Measurements from ENCODE around the gene FAM107B.

FAM107B gene

DNA sequence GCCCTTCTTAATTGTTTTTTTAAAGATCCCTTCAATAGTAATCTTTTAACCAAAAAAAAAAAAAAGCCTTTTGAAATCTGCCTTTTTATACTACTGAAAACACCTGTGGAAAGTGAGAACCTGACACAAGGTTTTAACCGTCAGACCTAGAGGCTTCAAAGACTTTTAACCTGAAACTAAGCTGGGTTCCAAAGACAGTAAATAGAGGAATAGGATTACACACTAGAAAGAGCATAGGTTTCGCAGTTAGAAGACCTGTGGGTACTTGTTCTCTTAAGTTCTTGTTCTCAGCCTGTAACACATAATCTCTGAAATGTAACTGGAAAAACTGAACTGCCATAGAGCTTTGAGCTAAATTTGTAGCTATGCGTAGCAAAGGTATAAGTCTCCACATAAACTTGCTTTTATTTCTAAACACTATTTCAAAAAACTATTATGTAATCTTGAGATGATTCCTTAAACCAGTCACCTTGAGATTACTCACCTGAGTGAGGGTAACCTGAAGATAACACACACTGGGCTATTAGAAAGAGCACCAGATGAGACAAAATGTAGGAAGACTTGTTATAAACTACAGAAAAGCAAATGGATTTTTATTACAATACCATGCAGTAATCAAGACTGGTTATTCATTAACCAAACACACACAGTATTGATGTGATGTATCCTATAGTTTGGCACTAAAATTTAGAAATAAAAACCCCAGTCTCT, 247.4 kb downstream of the FAM107B start:
- ChIA-PET POLR2A (no interaction called here), CTCF (interaction anchor here (0.9 to 1.4 kb wide), 2 partner anchors 13 to 72 kb away, joined by 3 to 4 read pairs; no protein-coding TSS in a partner anchor)
- no peak overlapping the region for H3K4me3 ChIP-seq (ENCODE audit: low read depth, low read length)
- no peak for DNase-seq (ENCODE audit: low read depth, low spot score)
- TF ChIP-seq, protein P1, sequence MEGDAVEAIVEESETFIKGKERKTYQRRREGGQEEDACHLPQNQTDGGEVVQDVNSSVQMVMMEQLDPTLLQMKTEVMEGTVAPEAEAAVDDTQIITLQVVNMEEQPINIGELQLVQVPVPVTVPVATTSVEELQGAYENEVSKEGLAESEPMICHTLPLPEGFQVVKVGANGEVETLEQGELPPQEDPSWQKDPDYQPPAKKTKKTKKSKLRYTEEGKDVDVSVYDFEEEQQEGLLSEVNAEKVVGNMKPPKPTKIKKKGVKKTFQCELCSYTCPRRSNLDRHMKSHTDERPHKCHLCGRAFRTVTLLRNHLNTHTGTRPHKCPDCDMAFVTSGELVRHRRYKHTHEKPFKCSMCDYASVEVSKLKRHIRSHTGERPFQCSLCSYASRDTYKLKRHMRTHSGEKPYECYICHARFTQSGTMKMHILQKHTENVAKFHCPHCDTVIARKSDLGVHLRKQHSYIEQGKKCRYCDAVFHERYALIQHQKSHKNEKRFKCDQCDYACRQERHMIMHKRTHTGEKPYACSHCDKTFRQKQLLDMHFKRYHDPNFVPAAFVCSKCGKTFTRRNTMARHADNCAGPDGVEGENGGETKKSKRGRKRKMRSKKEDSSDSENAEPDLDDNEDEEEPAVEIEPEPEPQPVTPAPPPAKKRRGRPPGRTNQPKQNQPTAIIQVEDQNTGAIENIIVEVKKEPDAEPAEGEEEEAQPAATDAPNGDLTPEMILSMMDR (IDR thresholded peaks at IDR 0.05; ENCODE audit: insufficient read depth, low read length, missing control alignments), result no peak

DNA sequence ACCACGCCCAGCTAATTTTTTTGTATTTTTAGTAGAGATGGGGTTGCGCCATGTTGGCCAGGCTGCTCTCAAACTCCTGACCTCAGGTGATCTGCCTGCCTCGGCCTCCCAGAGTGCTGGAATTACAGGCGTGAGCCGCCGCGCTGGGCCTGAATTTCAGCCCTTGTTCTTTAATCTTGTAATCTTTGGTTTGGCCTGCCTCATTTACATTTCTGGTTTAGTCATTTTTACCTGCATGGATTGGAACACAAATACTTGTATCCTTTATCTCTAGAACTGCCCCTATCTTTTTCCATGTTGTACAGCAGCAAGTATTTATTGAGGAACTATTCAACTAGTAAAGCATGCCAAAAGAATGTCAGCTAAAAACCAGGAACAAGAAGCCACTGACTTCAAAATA, 248.4 kb downstream of the FAM107B start:
- POLR2A ChIA-PET, result no interaction called here
- TF ChIP-seq, protein P1 (IDR thresholded peaks at IDR 0.05; ENCODE audit: insufficient read depth, low read length, missing control alignments), result no peak
- H3K4me3 ChIP-seq (ENCODE audit: low read depth, low read length), result no peak overlapping the region
- CTCF ChIA-PET, result interaction anchor here (0.9 to 1.4 kb wide), 2 partner anchors 14 to 73 kb away, joined by 3 to 4 read pairs; no protein-coding TSS in a partner anchor
- no peak for DNase-seq (ENCODE audit: low read depth, low spot score)

DNA sequence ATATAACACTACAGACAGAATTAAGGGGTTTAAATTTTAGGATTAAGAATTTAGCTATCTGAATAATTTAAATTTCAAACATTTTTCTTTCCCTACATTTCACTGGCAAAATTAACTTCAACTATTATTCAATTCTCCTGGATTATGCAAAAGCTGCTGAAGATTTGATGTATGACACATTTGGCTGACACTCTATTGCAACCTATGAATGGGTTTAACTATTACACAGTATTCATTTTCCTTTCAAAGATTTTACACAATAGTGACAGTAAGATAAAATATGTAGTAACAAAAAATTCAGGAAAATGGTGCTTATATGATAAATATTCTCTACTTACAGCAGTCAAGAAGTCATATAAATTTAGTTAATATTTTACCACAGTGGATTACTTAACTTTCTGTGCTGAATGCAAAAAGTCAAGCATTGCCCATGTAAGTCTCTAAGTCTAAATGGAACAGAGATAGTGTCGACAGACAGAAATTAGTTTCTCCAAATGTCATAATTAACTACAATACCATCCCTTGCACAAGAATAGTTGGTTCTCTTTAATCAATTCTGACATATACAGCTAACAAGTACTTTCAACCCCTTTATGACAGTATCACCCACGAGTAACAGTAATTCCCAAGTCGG, 249.9 kb downstream of the FAM107B start:
- H3K4me3 ChIP-seq (ENCODE audit: low read depth, low read length), result no peak overlapping the region
- ChIA-PET POLR2A (no interaction called here), CTCF (interaction anchor here (0.9 to 2.8 kb wide), 3 partner anchors 11 to 298 kb away, joined by 3 to 12 read pairs (median 3); no protein-coding TSS in a partner anchor)
- DNase-seq (ENCODE audit: low read depth, low spot score), result no peak
- TF ChIP-seq, protein P1 (IDR thresholded peaks at IDR 0.05; ENCODE audit: insufficient read depth, low read length, missing control alignments), result no peak

DNA sequence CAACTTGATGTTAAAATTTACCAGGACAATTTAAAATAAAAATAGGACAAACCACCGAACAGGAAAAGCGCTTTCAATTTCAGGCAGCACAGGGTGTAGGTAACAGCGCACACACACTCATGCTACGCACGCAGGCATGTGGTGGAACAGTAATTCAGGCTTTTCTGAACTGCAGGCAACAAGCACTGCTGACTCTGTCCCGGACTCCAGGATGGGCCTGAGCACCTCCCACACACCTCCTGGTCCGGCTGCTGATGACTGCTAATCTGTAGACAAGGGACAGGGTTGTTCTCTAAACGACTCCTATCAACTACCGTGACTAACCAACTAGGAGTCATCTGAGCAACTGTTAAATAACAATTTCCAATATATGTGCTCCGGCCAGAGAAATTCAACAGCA, 251.4 kb downstream of the FAM107B start:
- TF ChIP-seq, protein P1 (IDR thresholded peaks at IDR 0.05; ENCODE audit: insufficient read depth, low read length, missing control alignments), result no peak
- DNase-seq (ENCODE audit: low read depth, low spot score), result no peak
- ChIA-PET POLR2A (no interaction called here), CTCF (interaction anchor here (0.6 to 2.8 kb wide), 2 partner anchors 12 to 1103 kb away, joined by 3 to 12 read pairs; no protein-coding TSS in a partner anchor)
- H3K4me3 ChIP-seq (ENCODE audit: low read depth, low read length), result no peak overlapping the region

DNA sequence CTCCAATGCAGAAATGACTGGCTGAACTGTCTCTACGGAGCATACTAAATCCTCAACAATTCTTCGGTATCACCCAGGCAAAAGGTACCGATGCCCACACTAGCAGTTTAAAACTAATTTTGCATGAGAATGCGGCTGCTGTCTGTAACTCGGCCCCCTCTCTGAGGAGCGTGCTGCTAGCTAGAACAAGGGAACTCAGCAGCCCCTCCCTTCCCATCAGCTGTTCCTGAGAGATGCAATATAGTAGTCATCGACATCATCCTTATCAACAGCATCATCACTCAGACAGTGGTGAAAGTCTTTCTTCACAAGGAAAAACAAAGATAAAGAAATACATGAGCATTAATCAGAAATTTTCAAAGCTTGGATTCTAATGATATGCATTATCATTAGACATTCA, 254.9 kb downstream of the FAM107B start:
- TF ChIP-seq, protein P1 (IDR thresholded peaks at IDR 0.05; ENCODE audit: insufficient read depth, low read length, missing control alignments), result no peak
- no peak for DNase-seq (ENCODE audit: low read depth, low spot score)
- ChIA-PET CTCF (interaction anchor here (1.5 kb wide), 1 partner anchor 38 kb away, joined by 3 read pairs; no protein-coding TSS in a partner anchor), POLR2A (no interaction called here)
- no peak overlapping the region for H3K4me3 ChIP-seq (ENCODE audit: low read depth, low read length)

DNA sequence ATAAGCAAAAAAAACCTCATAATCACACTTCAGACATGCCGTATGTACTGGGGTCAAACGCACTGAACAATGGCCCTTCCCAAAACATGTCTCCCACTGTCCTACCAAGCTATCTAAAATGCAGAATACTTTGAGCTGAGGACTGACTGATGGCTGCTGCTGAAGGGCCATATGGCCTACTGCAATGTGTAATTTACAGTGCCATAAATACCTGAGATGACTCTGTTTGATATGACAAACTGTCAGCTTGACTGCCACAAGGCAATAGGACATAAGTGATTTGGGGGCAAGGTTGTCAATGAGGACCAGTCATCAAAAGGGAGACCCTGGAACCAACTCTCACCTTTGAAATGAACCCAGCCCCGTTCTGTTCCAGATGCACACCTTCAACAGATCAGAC, 256.5 kb downstream of the FAM107B start:
- ChIA-PET POLR2A (no interaction called here), CTCF (interaction anchor here (1.0 to 1.5 kb wide), 2 partner anchors 10 to 37 kb away, joined by 3 read pairs; no protein-coding TSS in a partner anchor)
- TF ChIP-seq, protein P1 (IDR thresholded peaks at IDR 0.05; ENCODE audit: insufficient read depth, low read length, missing control alignments), result no peak
- DNase-seq (ENCODE audit: low read depth, low spot score), result no peak
- no peak overlapping the region for H3K4me3 ChIP-seq (ENCODE audit: low read depth, low read length)
